Measurements from ENCODE around the gene RPS28.
"Not testable (repeated sequence)": the region's sequence is repeated elsewhere in the genome, so short reads cannot be mapped to it uniquely, and the experiment has no call there.

RPS28 gene

DNA sequence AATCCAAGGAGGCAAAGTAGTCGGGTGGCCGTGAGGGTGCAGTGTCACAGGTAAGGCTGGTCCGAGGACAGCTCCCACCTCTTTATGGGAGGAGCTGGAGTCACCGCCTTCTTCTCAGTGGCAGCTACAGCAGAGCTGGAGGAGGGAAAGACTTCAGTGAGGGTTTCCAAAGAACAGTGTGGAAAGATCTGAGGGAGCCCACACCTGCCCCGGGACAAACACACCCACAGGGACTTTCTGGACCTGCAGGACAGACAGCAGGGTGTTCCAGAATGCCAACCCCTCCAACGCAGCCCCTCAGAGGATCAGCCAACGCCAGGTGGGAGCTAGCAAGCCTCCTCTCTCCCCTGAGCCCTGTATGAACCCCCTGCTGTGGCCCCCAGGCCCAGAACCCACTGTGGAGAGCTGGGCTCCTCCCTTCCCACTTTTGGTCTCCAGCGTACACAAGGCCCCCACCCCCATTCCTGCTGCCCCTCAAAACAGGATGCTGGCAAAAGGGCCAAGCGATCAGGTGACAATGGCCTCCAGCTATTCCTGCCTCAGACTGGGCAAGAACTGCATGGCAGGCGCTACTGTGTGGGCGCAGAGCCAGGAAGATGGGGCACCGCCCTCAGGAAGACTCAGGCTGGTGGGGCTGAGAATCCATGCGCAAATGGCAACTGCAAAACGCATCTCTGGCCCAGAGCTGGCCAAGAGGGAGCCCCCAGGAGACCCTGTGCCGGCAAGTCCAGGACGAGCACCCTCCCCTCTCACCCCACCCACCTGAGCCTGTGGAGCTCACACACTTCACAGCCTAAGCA, 9.6 kb upstream of the RPS28 start:
- Mint-ChIP-seq H3K36me3 (no peaks in the 10 kb centered on the region), H3K27ac (no peak overlapping the region), H3K27me3 (no peaks in the 10 kb centered on the region), H3K4me1 (ENCODE audit: low read depth) (peaks cover 21% of the 10 kb centered on the region), H3K4me3 (no peak overlapping the region), H3K9me3 (ENCODE audit: low read depth) (no peaks in the 10 kb centered on the region)

DNA sequence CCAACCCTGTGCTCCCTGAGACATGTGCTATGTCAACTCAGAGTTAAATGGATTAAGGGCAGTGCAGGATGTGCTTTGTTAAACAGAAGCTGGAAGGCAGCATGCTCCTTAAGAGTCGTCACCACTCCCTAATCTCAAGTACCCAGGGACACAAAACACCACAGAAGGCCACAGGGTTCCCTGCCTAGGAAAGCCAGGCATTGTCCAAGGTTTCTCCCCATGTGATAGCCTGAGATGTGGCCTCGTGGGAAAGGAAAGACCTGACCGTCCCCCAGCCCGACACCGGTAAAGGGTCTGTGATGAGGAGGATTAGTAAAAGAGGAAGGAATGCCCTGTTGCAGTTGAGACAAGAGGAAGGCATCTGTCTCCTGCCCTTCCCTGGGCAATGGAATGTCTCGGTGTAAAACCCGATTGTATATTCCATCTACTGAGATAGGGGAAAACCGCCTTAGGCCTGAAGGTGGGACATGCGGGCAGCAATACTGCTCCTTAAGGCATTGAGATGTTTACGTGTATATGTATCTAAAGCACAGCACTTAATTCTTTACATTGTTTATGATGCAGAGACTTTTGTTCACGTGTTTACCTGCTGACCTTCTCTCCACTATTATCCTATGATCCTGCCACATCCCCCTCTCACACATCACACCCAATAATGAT, 6.2 kb upstream of the RPS28 start:
- not testable (repeated sequence) for H3K27ac Mint-ChIP-seq; H3K4me3 Mint-ChIP-seq; H3K27me3 Mint-ChIP-seq; H3K9me3 Mint-ChIP-seq (ENCODE audit: low read depth); H3K36me3 Mint-ChIP-seq
- peaks cover 13% of the 10 kb centered on the region for H3K4me1 Mint-ChIP-seq (ENCODE audit: low read depth)

DNA sequence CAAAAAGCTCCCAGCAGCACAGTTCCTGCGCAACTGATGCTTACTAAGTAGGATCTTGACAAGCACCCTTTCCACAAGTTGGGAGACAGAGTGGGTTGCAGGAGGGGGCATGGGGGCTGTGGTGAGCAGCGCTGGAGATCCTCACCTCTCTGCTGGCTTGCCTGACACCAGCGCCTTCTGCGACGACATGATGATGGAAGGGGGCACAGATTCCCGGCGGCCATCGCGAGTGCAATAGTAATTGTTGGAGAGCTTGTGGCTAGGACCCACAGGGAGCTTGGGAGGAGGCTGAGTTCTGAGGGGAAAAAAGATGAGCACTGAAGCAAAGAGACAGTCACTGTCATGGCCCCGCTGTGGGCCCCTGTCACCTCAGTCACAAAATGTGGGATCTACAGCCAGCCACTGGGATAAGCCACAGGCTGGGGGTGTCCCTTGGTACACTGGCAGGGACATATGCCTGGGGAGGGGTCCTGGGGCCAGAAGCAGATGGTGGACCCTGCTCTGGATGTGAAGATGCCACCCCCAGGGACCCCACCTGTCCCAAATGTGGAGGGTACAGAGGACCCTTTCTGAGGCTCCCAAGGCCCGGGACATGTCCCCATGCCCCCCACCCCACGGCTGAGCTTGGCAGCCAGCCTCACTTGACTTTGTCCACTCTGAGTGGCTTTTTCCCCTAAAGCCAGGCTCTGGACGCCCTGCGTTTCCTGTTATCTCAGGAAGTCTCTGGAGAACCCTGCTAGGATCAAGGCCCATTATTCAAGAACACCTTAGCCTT, 4.8 kb upstream of the RPS28 start:
- Mint-ChIP-seq H3K27ac (no peak overlapping the region), H3K4me1 (ENCODE audit: low read depth) (peaks cover 17% of the 10 kb centered on the region), H3K9me3 (ENCODE audit: low read depth) (no peaks in the 10 kb centered on the region), H3K36me3 (no peaks in the 10 kb centered on the region), H3K27me3 (no peaks in the 10 kb centered on the region), H3K4me3 (no peak overlapping the region)

DNA sequence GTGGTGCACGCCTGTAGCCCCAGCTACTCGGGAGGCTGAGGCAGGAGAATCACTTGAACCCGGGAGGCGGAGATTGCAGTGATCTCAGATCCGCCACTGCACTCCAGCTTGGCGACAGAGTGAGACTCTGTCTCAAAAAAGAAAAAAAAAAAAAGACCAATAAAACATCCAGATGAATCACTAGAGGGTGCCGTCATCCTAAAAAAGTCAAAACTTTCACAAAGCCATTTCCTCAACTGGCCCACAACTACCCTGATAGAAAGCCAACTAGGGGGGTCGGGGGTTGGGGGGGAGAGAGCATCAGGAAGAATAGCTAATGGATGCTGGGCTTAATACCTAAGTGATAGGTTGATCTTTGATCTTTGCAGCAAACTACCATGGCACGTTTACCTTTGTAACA, 2.5 kb upstream of the RPS28 start:
- Mint-ChIP-seq H3K4me3 (peak overlapping the region; percentile 46), H3K4me1 (ENCODE audit: low read depth) (peaks cover 31% of the 10 kb centered on the region)
- H3K9me3 Mint-ChIP-seq (ENCODE audit: low read depth); H3K27me3 Mint-ChIP-seq; H3K27ac Mint-ChIP-seq; H3K36me3 Mint-ChIP-seq: not testable (repeated sequence)

DNA sequence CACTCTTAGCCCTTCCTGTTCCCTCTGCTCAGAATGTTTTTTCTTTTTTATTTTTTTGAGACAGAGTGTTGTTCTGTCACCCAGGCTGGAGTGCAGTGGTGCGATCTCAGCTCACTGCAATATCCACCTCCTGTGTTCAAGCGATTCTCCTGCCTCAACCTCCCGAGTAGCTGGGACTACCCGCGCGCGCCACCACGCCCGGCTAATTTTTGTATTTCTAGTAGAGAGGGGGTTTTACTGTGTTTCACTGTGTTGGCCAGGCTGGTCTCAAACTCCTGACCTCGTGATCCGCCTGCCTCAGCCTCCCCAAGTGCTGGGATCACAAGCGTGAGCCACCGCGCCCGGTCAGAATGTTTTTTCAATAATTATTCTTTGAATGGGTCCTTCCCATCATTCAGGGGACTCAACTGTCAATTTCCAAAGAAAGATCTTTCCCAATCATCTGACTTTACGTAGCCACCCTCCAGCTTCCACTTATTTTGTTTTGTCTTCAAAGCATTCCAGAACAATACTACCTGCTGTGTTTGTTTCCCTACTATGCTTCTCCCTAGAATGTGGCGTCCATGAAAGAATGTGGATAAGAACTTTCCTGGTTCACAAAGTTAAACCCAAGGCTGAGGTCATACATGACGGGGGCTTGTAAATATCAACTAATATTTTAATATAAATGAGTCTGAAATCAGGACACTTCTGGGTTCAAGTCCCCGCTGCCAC, 1.3 kb upstream of the RPS28 start:
- peaks cover 31% of the 10 kb centered on the region for H3K4me1 Mint-ChIP-seq (ENCODE audit: low read depth)
- peaks cover 4% of the 10 kb centered on the region for H3K36me3 Mint-ChIP-seq
- H3K27me3 Mint-ChIP-seq = no peaks in the 10 kb centered on the region
- H3K4me3 Mint-ChIP-seq = peak overlapping the region; percentile 100
- H3K27ac Mint-ChIP-seq = peak overlapping the region; percentile 99
- no peaks in the 10 kb centered on the region for H3K9me3 Mint-ChIP-seq (ENCODE audit: low read depth)

DNA sequence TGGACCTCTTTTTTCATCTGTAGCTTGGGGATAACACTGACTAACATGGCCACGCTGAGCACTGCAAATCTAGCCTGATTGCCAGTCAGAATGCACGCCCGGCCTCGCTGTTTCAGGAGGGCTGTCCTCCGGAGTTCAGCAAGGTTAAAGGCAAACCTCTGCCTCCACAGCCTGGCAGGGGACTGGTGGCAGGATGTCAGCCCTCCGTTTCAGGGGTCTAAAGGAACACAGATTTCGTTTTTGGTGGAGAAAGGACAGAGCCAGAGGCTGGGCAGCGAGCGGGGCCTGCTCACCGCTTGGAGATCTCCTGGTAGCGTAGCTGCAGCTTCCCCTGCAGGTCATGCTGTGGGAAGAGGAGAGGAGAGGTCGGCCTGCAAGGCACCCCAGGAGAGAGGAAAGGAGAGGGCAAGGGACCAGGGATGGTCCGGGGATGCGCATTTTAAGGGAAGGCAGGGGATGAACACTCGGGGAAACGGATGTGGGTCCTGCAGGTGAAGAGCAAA, 681 bp upstream of the RPS28 start:
- Mint-ChIP-seq H3K9me3 (ENCODE audit: low read depth) (no peaks in the 10 kb centered on the region), H3K4me1 (ENCODE audit: low read depth) (peaks cover 31% of the 10 kb centered on the region), H3K27ac (peak overlapping the region; percentile 99), H3K36me3 (peaks cover 4% of the 10 kb centered on the region), H3K27me3 (no peaks in the 10 kb centered on the region), H3K4me3 (peak overlapping the region; percentile 100)

DNA sequence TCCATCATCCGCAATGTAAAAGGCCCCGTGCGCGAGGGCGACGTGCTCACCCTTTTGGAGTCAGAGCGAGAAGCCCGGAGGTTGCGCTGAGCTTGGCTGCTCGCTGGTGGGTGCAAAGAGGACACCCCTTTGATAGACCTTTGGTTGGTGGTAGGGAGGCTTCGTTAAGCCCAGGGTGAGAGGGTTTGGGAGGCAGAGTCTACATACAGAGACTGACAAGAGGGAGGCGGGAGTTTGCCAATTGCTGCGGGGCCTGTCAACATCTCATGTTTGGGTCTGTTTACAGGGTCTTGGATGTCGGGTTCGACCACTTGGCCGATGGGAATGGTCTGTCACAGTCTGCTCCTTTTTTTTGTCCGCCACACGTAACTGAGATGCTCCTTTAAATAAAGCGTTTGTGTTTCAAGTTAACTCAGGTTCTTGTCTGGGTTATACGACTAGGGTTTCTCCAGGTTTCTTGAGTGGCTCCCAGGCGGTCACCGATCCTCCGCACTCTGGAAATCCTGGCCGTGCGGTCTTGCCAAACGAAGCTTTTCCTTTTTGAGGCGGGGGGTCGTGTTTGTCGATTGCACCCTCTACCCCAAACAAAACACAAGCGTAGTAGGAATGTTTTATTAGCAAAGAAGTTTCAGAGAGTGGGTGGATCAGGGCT, 816 bp downstream of the RPS28 start:
- peak overlapping the region; percentile 99 for H3K27ac Mint-ChIP-seq
- peaks cover 31% of the 10 kb centered on the region for H3K4me1 Mint-ChIP-seq (ENCODE audit: low read depth)
- peaks cover 4% of the 10 kb centered on the region for H3K36me3 Mint-ChIP-seq
- no peaks in the 10 kb centered on the region for H3K9me3 Mint-ChIP-seq (ENCODE audit: low read depth)
- H3K4me3 Mint-ChIP-seq = peak overlapping the region; percentile 100
- no peaks in the 10 kb centered on the region for H3K27me3 Mint-ChIP-seq

DNA sequence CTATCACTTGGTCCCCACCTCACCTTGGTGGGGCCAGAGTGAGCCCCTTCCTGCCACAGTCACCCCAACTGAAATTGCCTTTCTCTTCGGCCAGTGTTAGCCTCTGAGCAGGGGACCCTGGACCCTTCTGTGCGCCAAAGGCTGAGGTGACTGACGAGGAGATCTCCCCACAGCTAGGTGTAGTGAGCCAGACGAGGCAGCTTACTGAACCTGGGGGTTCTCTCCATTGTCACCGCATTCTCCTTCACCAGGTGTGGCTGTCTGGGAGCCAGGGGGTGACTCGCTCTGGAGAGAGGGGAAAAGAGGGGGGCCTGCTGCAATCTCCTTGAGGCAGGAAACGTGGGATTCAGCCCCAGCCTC, 1.3 kb downstream of the RPS28 start:
- no peaks in the 10 kb centered on the region for H3K9me3 Mint-ChIP-seq (ENCODE audit: low read depth)
- peaks cover 4% of the 10 kb centered on the region for H3K36me3 Mint-ChIP-seq
- peaks cover 28% of the 10 kb centered on the region for H3K4me1 Mint-ChIP-seq (ENCODE audit: low read depth)
- no peaks in the 10 kb centered on the region for H3K27me3 Mint-ChIP-seq
- H3K27ac Mint-ChIP-seq = peak overlapping the region; percentile 99
- H3K4me3 Mint-ChIP-seq = peak overlapping the region; percentile 100

DNA sequence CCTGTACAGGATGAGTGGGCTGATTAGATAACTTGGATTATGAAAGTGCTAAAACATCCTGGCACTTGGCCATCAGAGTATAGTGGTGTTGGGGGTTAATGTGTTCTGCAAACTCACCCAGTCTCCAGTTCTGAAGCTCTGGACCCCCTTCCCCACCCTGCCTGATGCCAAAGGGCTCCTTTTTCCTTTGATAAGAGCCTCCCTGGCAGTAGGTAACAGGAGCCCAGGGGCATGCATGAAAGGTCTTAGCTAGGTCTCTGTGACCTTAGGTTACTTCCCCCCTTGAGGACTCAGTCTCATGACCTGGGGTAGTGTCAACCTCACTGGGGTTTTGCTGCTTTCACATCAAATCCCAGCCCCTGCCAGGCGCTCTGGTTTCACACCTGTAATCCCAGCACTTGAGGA, 2.5 kb downstream of the RPS28 start:
- Mint-ChIP-seq H3K9me3 (ENCODE audit: low read depth) (no peaks in the 10 kb centered on the region), H3K4me1 (ENCODE audit: low read depth) (peaks cover 28% of the 10 kb centered on the region), H3K4me3 (peak overlapping the region; percentile 100), H3K27me3 (no peaks in the 10 kb centered on the region), H3K27ac (peak overlapping the region; percentile 22), H3K36me3 (peaks cover 4% of the 10 kb centered on the region)

DNA sequence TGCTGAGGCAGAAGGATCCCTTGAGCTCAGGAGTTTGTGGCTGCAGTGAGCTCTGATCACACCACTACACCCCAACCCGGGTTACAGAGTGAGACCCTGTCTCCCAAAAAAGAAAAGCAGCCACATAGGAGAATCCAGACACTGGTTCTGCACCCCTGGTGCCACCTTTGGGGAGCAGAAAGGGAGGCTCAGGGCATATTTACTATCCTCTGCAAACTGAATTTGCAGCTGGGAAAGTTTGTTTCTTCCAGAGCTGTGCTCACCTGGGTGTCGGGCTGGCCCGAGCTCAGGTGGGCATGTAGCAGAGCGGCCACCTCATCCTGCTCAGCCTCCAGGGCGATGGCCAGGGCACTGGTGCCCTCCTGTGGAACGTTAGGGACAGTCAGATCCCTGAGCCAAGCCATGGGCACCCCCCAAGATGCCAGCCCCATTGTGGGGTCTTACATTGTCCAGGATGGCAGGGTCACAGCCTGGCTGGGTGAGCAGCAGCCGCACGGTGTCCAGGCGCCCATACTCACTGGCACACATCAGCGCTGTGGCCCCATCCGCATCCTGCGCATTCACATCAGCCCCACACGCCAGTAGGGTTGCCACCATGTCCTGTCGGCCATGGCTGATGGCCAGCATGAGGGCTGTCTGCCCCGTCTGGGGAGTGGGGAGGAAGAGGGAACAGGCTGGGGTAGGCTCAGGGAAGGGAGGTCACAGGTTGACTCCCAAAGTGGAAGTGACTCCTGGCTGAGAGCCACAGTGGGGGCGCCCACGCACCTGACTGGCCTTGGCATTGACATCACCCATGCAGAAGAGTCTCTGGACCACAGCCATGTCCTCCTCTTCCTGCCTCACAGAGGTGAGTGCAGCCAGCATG, 3.1 kb downstream of the RPS28 start:
- no peaks in the 10 kb centered on the region for H3K9me3 Mint-ChIP-seq (ENCODE audit: low read depth)
- H3K36me3 Mint-ChIP-seq = peaks cover 4% of the 10 kb centered on the region
- H3K4me3 Mint-ChIP-seq = peak overlapping the region; percentile 100
- peak overlapping the region; percentile 22 for H3K27ac Mint-ChIP-seq
- no peaks in the 10 kb centered on the region for H3K27me3 Mint-ChIP-seq
- peaks cover 26% of the 10 kb centered on the region for H3K4me1 Mint-ChIP-seq (ENCODE audit: low read depth)

DNA sequence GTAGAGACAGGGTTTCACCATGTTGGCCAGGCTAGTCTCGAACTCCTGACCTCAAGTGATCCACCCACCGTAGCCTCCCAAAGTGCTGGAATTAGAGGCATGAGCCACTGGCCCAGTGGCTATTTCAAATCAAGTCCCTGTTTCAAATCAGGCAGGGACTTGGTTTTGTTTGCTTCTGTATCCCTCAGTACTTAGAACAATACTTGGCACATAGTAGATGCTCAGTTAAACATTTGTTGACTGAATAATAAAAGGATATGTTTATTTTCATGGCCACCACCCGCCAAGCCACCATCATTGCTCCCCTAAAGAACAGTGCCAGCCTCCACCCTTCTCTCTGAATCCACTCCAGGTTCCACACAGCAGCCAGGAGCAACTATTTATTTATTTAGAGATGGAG, 4.2 kb downstream of the RPS28 start:
- Mint-ChIP-seq H3K4me1 (ENCODE audit: low read depth) (peaks cover 17% of the 10 kb centered on the region), H3K27ac (no peak overlapping the region), H3K4me3 (no peak overlapping the region), H3K9me3 (ENCODE audit: low read depth) (no peaks in the 10 kb centered on the region), H3K27me3 (no peaks in the 10 kb centered on the region), H3K36me3 (peaks cover 4% of the 10 kb centered on the region)

DNA sequence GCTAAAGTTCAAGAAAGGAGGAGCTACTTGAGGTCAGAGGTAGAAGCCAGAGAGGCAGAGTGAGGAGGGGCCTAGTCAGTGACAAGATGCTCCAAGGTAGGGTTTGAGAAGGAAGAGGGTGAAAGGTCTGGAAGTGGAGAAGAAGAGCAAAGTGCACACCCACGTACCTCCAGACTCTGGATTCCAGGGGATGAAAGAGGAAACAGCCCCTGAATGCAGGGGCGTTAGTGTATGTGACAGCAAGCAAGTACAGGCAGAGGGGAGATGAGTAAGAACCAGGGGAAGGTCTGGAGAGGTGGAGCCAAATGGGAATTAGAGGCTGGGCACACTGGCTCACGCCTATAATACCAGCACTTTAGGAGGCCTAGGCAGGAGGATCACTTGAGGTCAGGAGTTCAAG, 8.7 kb downstream of the RPS28 start:
- Mint-ChIP-seq H3K36me3 (no peaks in the 10 kb centered on the region), H3K27me3 (no peaks in the 10 kb centered on the region), H3K4me3 (no peak overlapping the region), H3K9me3 (ENCODE audit: low read depth) (no peaks in the 10 kb centered on the region), H3K4me1 (ENCODE audit: low read depth) (no peaks in the 10 kb centered on the region), H3K27ac (no peak overlapping the region)

DNA sequence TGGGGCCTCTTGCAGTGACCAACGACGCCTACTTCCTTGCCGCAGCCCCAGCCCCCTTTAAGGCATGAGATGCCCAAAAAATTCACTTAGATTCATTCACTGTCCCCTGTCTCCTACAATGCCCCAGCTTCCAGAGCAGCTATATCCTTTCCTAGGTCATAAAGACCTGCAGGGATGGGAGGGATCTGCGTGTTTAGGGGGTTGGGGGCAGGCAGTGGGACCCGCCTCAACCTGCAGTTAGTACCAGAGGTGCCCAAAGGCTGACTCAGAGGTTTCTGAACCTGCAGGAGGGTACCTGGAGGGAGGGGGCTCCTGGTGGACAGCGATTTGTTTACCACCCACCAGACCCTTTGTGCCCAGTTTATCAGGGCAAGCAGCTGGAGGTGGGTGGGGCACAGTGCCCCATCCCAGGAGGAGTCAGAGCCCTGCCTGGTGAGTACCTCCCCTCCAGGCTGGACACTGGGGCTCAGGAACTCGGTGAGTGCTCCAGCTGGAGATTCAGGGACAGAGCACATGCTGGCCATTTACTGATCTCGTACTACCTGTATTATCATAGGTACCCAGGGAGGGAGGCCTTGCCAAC, 10.1 kb downstream of the RPS28 start:
- Mint-ChIP-seq H3K9me3 (ENCODE audit: low read depth) (no peaks in the 10 kb centered on the region), H3K27me3 (peaks cover 3% of the 10 kb centered on the region), H3K27ac (no peak overlapping the region), H3K4me3 (no peak overlapping the region), H3K36me3 (no peaks in the 10 kb centered on the region), H3K4me1 (ENCODE audit: low read depth) (peaks cover 3% of the 10 kb centered on the region)
